Ectodermal cell (in vitro differentiated cells): ENCODE measurements around the gene TNS4.

Source experiments
- H3K27ac ChIP-seq: 2 replicates; pipeline ENCODE4 v1.7.0; 2013; ENCODE audit warnings: mild to moderate bottlenecking, low read depth, low read length; ENCODE audit not compliant: insufficient read depth, poor library complexity, severe bottlenecking
- H3K27me3 ChIP-seq: 2 replicates; pipeline ENCODE4 v1.7.0; 2013; ENCODE audit warnings: mild to moderate bottlenecking, low read length; ENCODE audit not compliant: insufficient read depth, control insufficient read depth, poor library complexity, severe bottlenecking
- H3K36me3 ChIP-seq: one replicate; pipeline ENCODE4 v1.7.0; 2013; ENCODE audit warnings: low read length; ENCODE audit not compliant: control insufficient read depth, insufficient read depth
- H3K4me1 ChIP-seq: one replicate; pipeline ENCODE4 v1.7.0; 2013; ENCODE audit warnings: low read length; ENCODE audit not compliant: control insufficient read depth, insufficient read depth
- H3K4me3 ChIP-seq: 2 replicates; pipeline ENCODE4 v1.7.0; 2013; ENCODE audit warnings: low read depth, low read length, control low read depth; ENCODE audit not compliant: insufficient read depth
- H3K9me3 ChIP-seq: 2 replicates; pipeline ENCODE4 v1.7.0; 2013; ENCODE audit warnings: mild to moderate bottlenecking, low read length, moderate library complexity; ENCODE audit not compliant: control insufficient read depth
- WGBS, 2 experiments: methylation state at CpG; one replicate each; pipeline ENCODE4 v1.1.7; 2013; ENCODE audit warnings: missing lambda C conversion rate in 2 of 2; 5-methylcytosine and 5-hydroxymethylcytosine counted together

The TNS4 gene

GRCh38 chr17:40493697-40494096 lies 7.7 kb downstream of the TNS4 start:
- no peaks in the 10 kb centered on the region for H3K9me3 ChIP-seq
- H3K27ac ChIP-seq: no peak overlapping the region
- no peaks in the 10 kb centered on the region for H3K27me3 ChIP-seq
- peaks cover 13% of the 10 kb centered on the region for H3K4me1 ChIP-seq
- H3K36me3 ChIP-seq: no peaks in the 10 kb centered on the region
- WGBS, 2 experiments: 88 to 90% methylated on average over 4 of the region's 4 CpGs
- no peak overlapping the region for H3K4me3 ChIP-seq

GRCh38 chr17:40491486-40491885 lies 9.9 kb downstream of the TNS4 start:
- Histone ChIP-seq H3K27me3 (no peaks in the 10 kb centered on the region), H3K4me1 (peaks cover 13% of the 10 kb centered on the region), H3K4me3 (no peak overlapping the region), H3K36me3 (no peaks in the 10 kb centered on the region), H3K27ac (no peak overlapping the region), H3K9me3 (no peaks in the 10 kb centered on the region)
- WGBS, 2 experiments: 77 to 78% methylated on average over 7 of the region's 7 CpGs

GRCh38 chr17:40490982-40491381 lies 10.4 kb downstream of the TNS4 start:
- no peaks in the 10 kb centered on the region for H3K36me3 ChIP-seq
- H3K27me3 ChIP-seq: no peaks in the 10 kb centered on the region
- 84 to 94% methylated on average over 2 of the region's 2 CpGs for WGBS, 2 experiments
- H3K27ac ChIP-seq: no peak overlapping the region
- H3K4me1 ChIP-seq: peaks cover 18% of the 10 kb centered on the region
- H3K9me3 ChIP-seq: no peaks in the 10 kb centered on the region
- H3K4me3 ChIP-seq: no peak overlapping the region

GRCh38 chr17:40490289-40490853 lies 11.1 kb downstream of the TNS4 start:
- no peaks in the 10 kb centered on the region for H3K27me3 ChIP-seq
- no peak overlapping the region for H3K27ac ChIP-seq
- WGBS, 2 experiments: 17 to 29% methylated on average over 5 of the region's 5 CpGs
- H3K9me3 ChIP-seq: no peaks in the 10 kb centered on the region
- H3K4me1 ChIP-seq: peaks cover 20% of the 10 kb centered on the region
- no peaks in the 10 kb centered on the region for H3K36me3 ChIP-seq
- no peak overlapping the region for H3K4me3 ChIP-seq

GRCh38 chr17:40487371-40488020 lies 13.9 kb downstream of the TNS4 start:
- H3K9me3 ChIP-seq: no peaks in the 10 kb centered on the region
- peaks cover 20% of the 10 kb centered on the region for H3K4me1 ChIP-seq
- no peaks in the 10 kb centered on the region for H3K36me3 ChIP-seq
- H3K27ac ChIP-seq: no peak overlapping the region
- WGBS, 2 experiments: 88% methylated on average over 7 of the region's 7 CpGs
- H3K27me3 ChIP-seq: no peaks in the 10 kb centered on the region
- no peak overlapping the region for H3K4me3 ChIP-seq

GRCh38 chr17:40486522-40487370 lies 14.7 kb downstream of the TNS4 start:
- Histone ChIP-seq H3K36me3 (no peaks in the 10 kb centered on the region), H3K27me3 (no peaks in the 10 kb centered on the region), H3K27ac (no peak overlapping the region), H3K4me3 (no peak overlapping the region), H3K4me1 (peaks cover 20% of the 10 kb centered on the region), H3K9me3 (no peaks in the 10 kb centered on the region)
- 89 to 92% methylated on average over 12 of the region's 12 CpGs for WGBS, 2 experiments

GRCh38 chr17:40485851-40486521 lies 15.4 kb downstream of the TNS4 start:
- H3K9me3 ChIP-seq: no peaks in the 10 kb centered on the region
- H3K36me3 ChIP-seq: no peaks in the 10 kb centered on the region
- H3K27ac ChIP-seq: no peak overlapping the region
- 73 to 75% methylated on average over 16 to 17 of the region's 17 CpGs for WGBS, 2 experiments
- peaks cover 19% of the 10 kb centered on the region for H3K4me1 ChIP-seq
- no peaks in the 10 kb centered on the region for H3K27me3 ChIP-seq
- H3K4me3 ChIP-seq: no peak overlapping the region

- no peaks in the 10 kb centered on the region for H3K9me3 ChIP-seq
- H3K27me3 ChIP-seq: no peaks in the 10 kb centered on the region
- H3K4me3 ChIP-seq: no peak overlapping the region
- 83% methylated on average over 6 to 7 of the region's 7 CpGs for WGBS, 2 experiments
- peaks cover 10% of the 10 kb centered on the region for H3K4me1 ChIP-seq
- H3K36me3 ChIP-seq: no peaks in the 10 kb centered on the region
- H3K27ac ChIP-seq: no peak overlapping the region
These were observed 16.4 kb downstream of the TNS4 start for GRCh38 chr17:40484973-40485530.

- H3K27me3 ChIP-seq: no peaks in the 10 kb centered on the region
- H3K4me1 ChIP-seq: peaks cover 7% of the 10 kb centered on the region
- no peak overlapping the region for H3K27ac ChIP-seq
- H3K36me3 ChIP-seq: no peaks in the 10 kb centered on the region
- WGBS, 2 experiments: 86% methylated on average over 18 of the region's 18 CpGs
- H3K9me3 ChIP-seq: no peaks in the 10 kb centered on the region
- H3K4me3 ChIP-seq: no peak overlapping the region
These were observed 17.0 kb downstream of the TNS4 start for GRCh38 chr17:40484285-40484972.
